ENCODE results near the gene KAT5. TPM values are rescaled to one million over a fixed set of nuclear protein-coding genes. Genes with fewer than 3 reads are reported as not detected.

Gene KAT5
- total RNA-seq (100 to 1,000 TPM in 4 of 5 experiments, 10 to 100 TPM in 1; 68.6 to 133 (median 113) TPM), polyA plus RNA-seq (10 to 100 TPM; 36.8 to 56.8 TPM), total RNA-seq (124 reads per million, percentile 88 among the genes with 10 or more reads in this experiment)

GRCh38 chr11:65711785-65712632 lies at the start of gene KAT5:
Gene KAT5 (plus strand): TSS chr11:65712252. CDS start chr11:65712268, 16 bp downstream.
- Mint-ChIP-seq H3K27ac (peak within 1 kb of the TSS; percentile 93 to 100 (median 99)), H3K9me3 (peaks cover 0 to 6% (median 0%) of the 10 kb centered on the region in 11 donors), H3K36me3 (peaks cover 7 to 27% (median 13%) of the 10 kb centered on the region in 5 donors), H3K4me1 (peaks cover 12 to 41% (median 25%) of the 10 kb centered on the region in 7 donors), H3K4me3 (peak within 1 kb of the TSS; percentile 91 to 99 (median 95)), H3K27me3 (peaks cover 0 to 5% (median 0%) of the 10 kb centered on the region in 5 donors)
- ChIA-PET CTCF (interaction anchor here (0.7 to 2.9 kb wide), 30 partner anchors 8 to 421 kb away, joined by 3 to 29 read pairs (median 5); partner anchors contain the start of genes MUS81, PCNX3 and RNASEH2C), POLR2A (interaction anchor here (0.6 to 3.1 kb wide), 37 partner anchors 10 to 1483 kb away, joined by 3 to 42 read pairs (median 4); partner anchors contain the start of genes CCDC85B, CFL1, FIBP and MAP3K11)
- Histone ChIP-seq H3K27me3 (ENCODE audit: control insufficient read depth in 2 of 2, insufficient read depth in 2 of 2, low read length in 2 of 2) (no peaks in the 10 kb centered on the region), H3K4me3 (ENCODE audit: low read length) (peak within 1 kb of the TSS; percentile 100), H3K27ac (ENCODE audit: low read depth, low read length) (peak within 1 kb of the TSS; percentile 95), H3K9me3 (ENCODE audit: control insufficient read depth in 2 of 3, low read length in 3 of 3) (no peaks in the 10 kb centered on the region), H3K4me1 (ENCODE audit: control insufficient read depth in 2 of 2, insufficient read depth in 2 of 2, low read length in 2 of 2) (peaks cover 5 to 9% of the 10 kb centered on the region in 2 donors), H3K36me3 (ENCODE audit: control insufficient read depth in 2 of 3, insufficient read depth in 3 of 3, low read length in 3 of 3) (peaks cover 11 to 44% (median 24%) of the 10 kb centered on the region in 3 experiments)
- ATAC-seq = peak; percentile 87
- intact Hi-C loops (cut with micrococcal nuclease) = loop anchor here (1.0 to 5.0 kb wide), 22 partner anchors 8 to 340 kb away; partner anchors contain the start of genes BANF1 (in 2 of the 2), EIF1AD (in 2 of the 2), RELA (in 2 of the 2) and RNASEH2C (in 2 of the 2)
- DNase-seq = peak; percentile 95 to 99 (median 98)

- Histone ChIP-seq H3K4me1 (ENCODE audit: control insufficient read depth in 2 of 2, insufficient read depth in 2 of 2, low read length in 2 of 2) (peaks cover 20 to 33% of the 10 kb centered on the region in 2 donors), H3K9me3 (ENCODE audit: control insufficient read depth in 2 of 3, low read length in 3 of 3) (no peaks in the 10 kb centered on the region), H3K27ac (ENCODE audit: low read depth, low read length) (peak within 1 kb of the TSS; percentile 99), H3K36me3 (ENCODE audit: control insufficient read depth in 2 of 3, insufficient read depth in 3 of 3, low read length in 3 of 3) (peaks cover 15 to 42% (median 16%) of the 10 kb centered on the region in 3 experiments), H3K27me3 (ENCODE audit: control insufficient read depth in 2 of 2, insufficient read depth in 2 of 2, low read length in 2 of 2) (no peaks in the 10 kb centered on the region), H3K4me3 (ENCODE audit: low read length) (peak within 1 kb of the TSS; percentile 85)
- intact Hi-C loops (cut with micrococcal nuclease) = loop anchor here (1.0 to 2.0 kb wide), 9 partner anchors 10 to 339 kb away; partner anchors contain the start of genes C11orf68 (in 2 of the 2), CFL1 (in 2 of the 2), DRAP1 (in 2 of the 2) and PCNX3 (in 2 of the 2)
- H3K4me3 Mint-ChIP-seq = peak within 1 kb of the TSS; percentile 86 to 93 (median 90)
- peaks cover 10 to 43% (median 31%) of the 10 kb centered on the region in 7 donors for H3K4me1 Mint-ChIP-seq
- POLR2A ChIA-PET = interaction anchor here (0.7 to 4.9 kb wide), 24 partner anchors 8 to 340 kb away, joined by 3 to 88 read pairs (median 4); partner anchors contain the start of genes BANF1, CFL1, EHBP1L1 and FAM89B
- peak within 1 kb of the TSS; percentile 86 to 95 (median 92) for H3K27ac Mint-ChIP-seq
- no peaks in the 10 kb centered on the region for H3K27me3 Mint-ChIP-seq
- no peaks in the 10 kb centered on the region for H3K9me3 Mint-ChIP-seq
- peaks cover 6 to 19% (median 14%) of the 10 kb centered on the region in 5 donors for H3K36me3 Mint-ChIP-seq
- ATAC-seq = peak; percentile 92
- CTCF ChIA-PET = interaction anchor here (0.9 to 1.5 kb wide), 3 partner anchors 10 to 48 kb away, joined by 3 to 6 read pairs (median 3); partner anchors contain the start of gene PCNX3
- DNase-seq = peak; percentile 84 to 92 (median 89)
Measured at GRCh38 chr11:65662799-65663638, 49.0 kb upstream of the KAT5 start, which contains the start of gene RELA. Gene RELA (minus strand): TSS chr11:65662916. CDS start chr11:65662832, 84 bp downstream.

GRCh38 chr11:65663639-65664200 lies 48.3 kb upstream of the KAT5 start:
- Histone ChIP-seq H3K9me3 (ENCODE audit: control insufficient read depth in 2 of 3, low read length in 3 of 3) (no peaks in the 10 kb centered on the region), H3K27ac (ENCODE audit: low read depth, low read length) (peak overlapping the region; percentile 99), H3K27me3 (ENCODE audit: control insufficient read depth in 2 of 2, insufficient read depth in 2 of 2, low read length in 2 of 2) (no peaks in the 10 kb centered on the region), H3K36me3 (ENCODE audit: control insufficient read depth in 2 of 3, insufficient read depth in 3 of 3, low read length in 3 of 3) (peaks cover 9 to 35% (median 15%) of the 10 kb centered on the region in 3 experiments), H3K4me3 (ENCODE audit: low read length) (peak overlapping the region; percentile 85), H3K4me1 (ENCODE audit: control insufficient read depth in 2 of 2, insufficient read depth in 2 of 2, low read length in 2 of 2) (peaks cover 20 to 32% of the 10 kb centered on the region in 2 donors)
- Mint-ChIP-seq H3K4me1 (peaks cover 10 to 43% (median 28%) of the 10 kb centered on the region in 7 donors), H3K9me3 (no peaks in the 10 kb centered on the region), H3K27ac (peak overlapping the region; percentile 86 to 95 (median 92)), H3K27me3 (no peaks in the 10 kb centered on the region), H3K4me3 (peak overlapping the region; percentile 86 to 93 (median 90)), H3K36me3 (peaks cover 6 to 18% (median 14%) of the 10 kb centered on the region in 5 donors)
- ChIA-PET CTCF (interaction anchor here (1.2 to 1.5 kb wide), 2 partner anchors 11 to 48 kb away, joined by 3 to 6 read pairs; no protein-coding TSS in a partner anchor), POLR2A (interaction anchor here (0.8 to 4.9 kb wide), 14 partner anchors 8 to 339 kb away, joined by 3 to 88 read pairs (median 4); partner anchors contain the start of genes BANF1, CFL1, FAM89B and KAT5)
- ATAC-seq (no peak), DNase-seq (peak in 2 of 9 donors; percentile 26 to 43)
- intact Hi-C loops (cut with micrococcal nuclease) = loop anchor here (1.0 to 2.0 kb wide), 9 partner anchors 10 to 339 kb away; partner anchors contain the start of genes C11orf68 (in 2 of the 2), CFL1 (in 2 of the 2), DRAP1 (in 2 of the 2) and PCNX3 (in 2 of the 2)

GRCh38 chr11:65672180-65672860 lies 39.7 kb upstream of the KAT5 start:
- Mint-ChIP-seq H3K9me3 (no peaks in the 10 kb centered on the region), H3K36me3 (no peaks in the 10 kb centered on the region), H3K4me1 (peaks cover 0 to 3% (median 0%) of the 10 kb centered on the region in 7 donors), H3K27ac (peak overlapping the region in 1 of 9 donors; percentile 13), H3K27me3 (no peaks in the 10 kb centered on the region), H3K4me3 (no peak overlapping the region)
- POLR2A ChIA-PET = interaction anchor here (1.1 kb wide), 1 partner anchor 18 kb away, joined by 3 read pairs; no protein-coding TSS in a partner anchor
- Histone ChIP-seq H3K9me3 (ENCODE audit: control insufficient read depth in 2 of 3, low read length in 3 of 3) (no peaks in the 10 kb centered on the region), H3K4me3 (ENCODE audit: low read length) (no peak overlapping the region), H3K27me3 (ENCODE audit: control insufficient read depth in 2 of 2, insufficient read depth in 2 of 2, low read length in 2 of 2) (no peaks in the 10 kb centered on the region), H3K4me1 (ENCODE audit: control insufficient read depth in 2 of 2, insufficient read depth in 2 of 2, low read length in 2 of 2) (no peaks in the 10 kb centered on the region), H3K36me3 (ENCODE audit: control insufficient read depth in 2 of 3, insufficient read depth in 3 of 3, low read length in 3 of 3) (no peaks in the 10 kb centered on the region), H3K27ac (ENCODE audit: low read depth, low read length) (no peak overlapping the region)
- no peak for DNase-seq
- CTCF ChIA-PET = no interaction called here
- intact Hi-C loops (cut with micrococcal nuclease) = no loop called here
- ATAC-seq = no peak

- Mint-ChIP-seq H3K27me3 (no peaks in the 10 kb centered on the region), H3K9me3 (no peaks in the 10 kb centered on the region), H3K36me3 (no peaks in the 10 kb centered on the region), H3K4me3 (no peak overlapping the region), H3K4me1 (peaks cover 0 to 3% (median 0%) of the 10 kb centered on the region in 7 donors), H3K27ac (no peak overlapping the region)
- Histone ChIP-seq H3K36me3 (ENCODE audit: control insufficient read depth in 2 of 3, insufficient read depth in 3 of 3, low read length in 3 of 3) (no peaks in the 10 kb centered on the region), H3K27me3 (ENCODE audit: control insufficient read depth in 2 of 2, insufficient read depth in 2 of 2, low read length in 2 of 2) (no peaks in the 10 kb centered on the region), H3K4me3 (ENCODE audit: low read length) (no peak overlapping the region), H3K27ac (ENCODE audit: low read depth, low read length) (no peak overlapping the region), H3K9me3 (ENCODE audit: control insufficient read depth in 2 of 3, low read length in 3 of 3) (no peaks in the 10 kb centered on the region), H3K4me1 (ENCODE audit: control insufficient read depth in 2 of 2, insufficient read depth in 2 of 2, low read length in 2 of 2) (no peaks in the 10 kb centered on the region)
- ChIA-PET POLR2A (no interaction called here), CTCF (no interaction called here)
- no peak for ATAC-seq
- intact Hi-C loops (cut with micrococcal nuclease) = no loop called here
- DNase-seq = no peak
Measured at GRCh38 chr11:65672982-65673381, 39.1 kb upstream of the KAT5 start.
